Measurements from ENCODE around the gene HECW1. TPM values are rescaled to one million over a fixed set of nuclear protein-coding genes. Genes with fewer than 3 reads are reported as not detected.
"Not testable (repeated sequence)": the region's sequence is repeated elsewhere in the genome, so short reads cannot be mapped to it uniquely, and the experiment has no call there.

Gene HECW1
- total RNA-seq, 1 experiment from 2014 or later = 0.77 TPM

- ChIA-PET CTCF (no interaction called here), POLR2A (no interaction called here)
- intact Hi-C loops (cut with micrococcal nuclease; ENCODE audit: unreplicated experiment) = loop anchor here (10.0 kb wide), 1 partner anchor 58 kb away; no protein-coding TSS in a partner anchor
- no peak for TF ChIP-seq TCF7L2 (IDR thresholded peaks at IDR 0.05; ENCODE audit: low read depth, low read length)
- no peak for TF ChIP-seq CTCF (IDR thresholded peaks at IDR 0.05)
- TF ChIP-seq SIN3A (IDR thresholded peaks at IDR 0.05; ENCODE audit: borderline replicate concordance, insufficient read depth, low read depth, low read length) = no peak
- TF ChIP-seq POLR2AphosphoS5 (IDR thresholded peaks at IDR 0.05; ENCODE audit: low read depth, low read length) = no peak
- TF ChIP-seq REST (IDR thresholded peaks at IDR 0.05; ENCODE audit: insufficient read depth in 1 of 2, low read depth in 2 of 2, low read length in 1 of 2) = no peak
- no peaks in the 10 kb centered on the region for H3K9me3 ChIP-seq (ENCODE audit: control insufficient read depth, insufficient read depth, low read depth, low read length)
- DNase-seq (ENCODE audit: low read depth, low spot score) (no peak), ATAC-seq (no peak)
- no TSS peak for BruUV-seq (replicated peaks)
- H3K36me3 ChIP-seq (ENCODE audit: control insufficient read depth, insufficient read depth, low read length) = no peaks in the 10 kb centered on the region
- H3K27ac ChIP-seq (ENCODE audit: low read length) = no peak overlapping the region
- H3K4me1 ChIP-seq (ENCODE audit: control insufficient read depth, insufficient read depth, low read length) = no peaks in the 10 kb centered on the region
- in situ Hi-C loops (cut with HindIII; ENCODE audit: low pct_unique_long_range_greater_than_20kb, low sequenced_read_pairs) = no loop called here
- peaks cover 7% of the 10 kb centered on the region for H3K27me3 ChIP-seq (ENCODE audit: control insufficient read depth, insufficient read depth, low read length)
- H3K4me3 ChIP-seq (ENCODE audit: low read depth in 2 of 2, low read length in 2 of 2) = no peak overlapping the region
These were observed 104.6 kb downstream of the HECW1 start for GRCh38 chr7:43217055-43217454.

GRCh38 chr7:43218901-43219300, 106.5 kb downstream of the HECW1 start:
- H3K9me3 ChIP-seq (ENCODE audit: control insufficient read depth, insufficient read depth, low read depth, low read length); CTCF ChIA-PET; H3K4me3 ChIP-seq (ENCODE audit: low read depth in 2 of 2, low read length in 2 of 2); H3K36me3 ChIP-seq (ENCODE audit: control insufficient read depth, insufficient read depth, low read length); DNase-seq (ENCODE audit: low read depth, low spot score); H3K4me1 ChIP-seq (ENCODE audit: control insufficient read depth, insufficient read depth, low read length); H3K27ac ChIP-seq (ENCODE audit: low read length); H3K27me3 ChIP-seq (ENCODE audit: control insufficient read depth, insufficient read depth, low read length); BruUV-seq (replicated peaks); POLR2A ChIA-PET; ATAC-seq; in situ Hi-C loops (cut with HindIII; ENCODE audit: low pct_unique_long_range_greater_than_20kb, low sequenced_read_pairs): not testable (repeated sequence)
- intact Hi-C loops (cut with micrococcal nuclease; ENCODE audit: unreplicated experiment) = loop anchor here (10.0 kb wide), 1 partner anchor 56 kb away; no protein-coding TSS in a partner anchor

GRCh38 chr7:43220250-43220649, 107.8 kb downstream of the HECW1 start:
- ChIA-PET CTCF (no interaction called here), POLR2A (no interaction called here)

More at GRCh38 chr7:43220250-43220649, 107.8 kb downstream of the HECW1 start:
- Histone ChIP-seq H3K27ac (ENCODE audit: low read length) (no peak overlapping the region), H3K9me3 (ENCODE audit: control insufficient read depth, insufficient read depth, low read depth, low read length) (no peaks in the 10 kb centered on the region), H3K4me3 (ENCODE audit: low read depth in 2 of 2, low read length in 2 of 2) (no peak overlapping the region), H3K27me3 (ENCODE audit: control insufficient read depth, insufficient read depth, low read length) (peaks cover 3% of the 10 kb centered on the region; the same call in 1 of the 2 replicates), H3K36me3 (ENCODE audit: control insufficient read depth, insufficient read depth, low read length) (no peaks in the 10 kb centered on the region), H3K4me1 (ENCODE audit: control insufficient read depth, insufficient read depth, low read length) (no peaks in the 10 kb centered on the region)
- in situ Hi-C loops (cut with HindIII; ENCODE audit: low pct_unique_long_range_greater_than_20kb, low sequenced_read_pairs) = no loop called here
- no peak for TF ChIP-seq POLR2AphosphoS5 (IDR thresholded peaks at IDR 0.05; ENCODE audit: low read depth, low read length)
- TF ChIP-seq CTCF (IDR thresholded peaks at IDR 0.05) = no peak
- TF ChIP-seq REST (IDR thresholded peaks at IDR 0.05; ENCODE audit: insufficient read depth in 1 of 2, low read depth in 2 of 2, low read length in 1 of 2) = no peak
- TF ChIP-seq TCF7L2 (IDR thresholded peaks at IDR 0.05; ENCODE audit: low read depth, low read length) = no peak
- ATAC-seq = no peak
- intact Hi-C loops (cut with micrococcal nuclease; ENCODE audit: unreplicated experiment) = no loop called here
- BruUV-seq (replicated peaks) = no TSS peak
- DNase-seq (ENCODE audit: low read depth, low spot score) = no peak
